Loucy (cell line): ENCODE measurements around the gene ACADL.

Source experiments
- H2AFZ ChIP-seq: fragments of 200-600 bp; sonication (generic); 2 replicates; pipeline ENCODE4 v1.6.0; 2016; ENCODE audit warnings: antibody characterized with exemption, mild to moderate bottlenecking, low read length, moderate library complexity
- H3F3A ChIP-seq: fragments of 200-600 bp; 2 replicates; pipeline ENCODE4 v1.6.0; 2016; ENCODE audit warnings: antibody characterized with exemption, low read depth, mild to moderate bottlenecking
- H3K27me3 ChIP-seq: fragments of 200-600 bp; sonication (generic); 2 replicates; pipeline ENCODE4 v1.6.1; 2014; ENCODE audit warnings: low read length, mild to moderate bottlenecking; ENCODE audit not compliant: insufficient read depth, poor library complexity, severe bottlenecking
- H3K36me3 ChIP-seq: fragments of 200-600 bp; sonication (generic); 2 replicates; pipeline ENCODE4 v1.6.1; 2016; ENCODE audit warnings: low read length; ENCODE audit not compliant: insufficient read depth
- H3K4me1 ChIP-seq: fragments of 200-600 bp; sonication (generic); 2 replicates; pipeline ENCODE4 v1.5.1; 2014; ENCODE audit warnings: low read length, mild to moderate bottlenecking; ENCODE audit not compliant: insufficient read depth, poor library complexity, severe bottlenecking
- H3K4me2 ChIP-seq: fragments of 200-600 bp; sonication (generic); 2 replicates; pipeline ENCODE4 v1.6.0; 2014; ENCODE audit warnings: antibody characterized with exemption, low read length, low read depth, mild to moderate bottlenecking; ENCODE audit not compliant: poor library complexity, severe bottlenecking
- H3K4me3 ChIP-seq: fragments of 200-600 bp; sonication (generic); 2 replicates; pipeline ENCODE4 v1.5.1; 2014; ENCODE audit warnings: low read length, mild to moderate bottlenecking, mixed read lengths; ENCODE audit not compliant: poor library complexity, severe bottlenecking
- H3K79me2 ChIP-seq: fragments of 200-600 bp; sonication (generic); 2 replicates; pipeline ENCODE4 v1.6.1; 2014; ENCODE audit warnings: low read length; ENCODE audit not compliant: insufficient read depth
- H3K9ac ChIP-seq: fragments of 200-600 bp; sonication (generic); 2 replicates; pipeline ENCODE4 v1.6.0; 2014; ENCODE audit warnings: mild to moderate bottlenecking, low read depth, low read length, moderate library complexity; ENCODE audit not compliant: poor library complexity, severe bottlenecking
- H3K9me2 ChIP-seq: fragments of 200-600 bp; sonication (generic); replicated peaks from 2 replicates; pipeline ENCODE4 v1.6.1; 2016; ENCODE audit warnings: low read depth, low read length, mixed read lengths
- H3K9me3 ChIP-seq: fragments of 200-600 bp; sonication (generic); 2 replicates; pipeline ENCODE4 v1.6.1; 2014; ENCODE audit warnings: mild to moderate bottlenecking, antibody characterized with exemption, low read length, low read depth; ENCODE audit not compliant: insufficient read depth
- H4K20me1 ChIP-seq: fragments of 200-600 bp; sonication (generic); 2 replicates; pipeline ENCODE4 v1.6.0; 2014; ENCODE audit warnings: antibody characterized with exemption, low read length, mild to moderate bottlenecking; ENCODE audit not compliant: insufficient read depth, poor library complexity, severe bottlenecking
- EZH2phosphoT487 ChIP-seq: fragments of 200-600 bp; IDR thresholded peaks from 2 replicates; pipeline ENCODE4 v1.6.1; 2018; ENCODE audit warnings: antibody characterized with exemption, mild to moderate bottlenecking, moderate library complexity, borderline replicate concordance
- TF ChIP-seq, protein P1 (sequence below): fragments of 200-600 bp; sonication (generic); conservative IDR thresholded peaks from 2 replicates; pipeline ENCODE4 v1.5.1; 2014; ENCODE audit warnings: mild to moderate bottlenecking, antibody characterized with exemption, low read length

The ACADL gene

DNA sequence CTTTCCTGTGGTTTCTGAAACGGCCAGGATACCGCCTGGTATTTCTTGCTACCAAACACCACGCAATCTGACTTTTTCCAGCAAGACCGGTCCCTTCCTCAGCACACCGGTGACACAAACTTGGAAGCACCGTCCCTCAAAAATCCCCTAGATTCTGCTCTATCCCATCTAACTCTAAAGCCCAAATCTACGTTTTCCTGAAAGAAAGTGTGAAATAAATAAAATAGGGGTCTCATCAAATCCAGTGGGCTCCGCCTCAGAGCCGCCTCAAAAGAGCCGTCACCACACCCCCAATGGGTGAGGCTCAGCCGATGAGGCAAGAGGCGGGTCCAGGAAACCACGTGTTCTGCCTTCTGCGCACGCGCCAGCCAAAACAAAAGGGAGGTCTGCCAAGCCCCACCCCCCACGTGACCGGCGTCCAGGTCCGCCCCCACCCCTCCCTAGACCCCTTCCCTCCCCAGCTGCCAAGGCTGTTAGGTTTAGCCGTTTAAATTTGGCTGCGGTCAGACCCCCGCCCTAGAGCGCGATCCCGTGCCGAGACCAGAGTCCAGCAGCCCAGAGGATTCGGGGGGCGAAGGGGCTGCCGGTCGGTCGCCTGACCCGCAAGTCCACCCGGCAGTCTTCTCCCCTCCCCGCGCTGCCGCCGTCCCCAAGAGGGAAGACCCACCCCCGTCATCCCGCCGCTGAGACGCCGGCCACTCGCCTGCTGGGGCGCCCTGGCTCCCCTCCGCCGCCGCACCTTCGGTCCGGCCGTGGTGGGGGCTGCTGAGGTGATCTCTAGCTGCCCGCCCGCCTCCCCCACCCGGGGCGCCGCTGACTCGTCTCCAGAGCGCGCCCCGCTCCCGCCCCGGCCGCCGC is 54.6 kb downstream of the ACADL start:
- Histone ChIP-seq H3F3A (no peaks in the 10 kb centered on the region), H2AFZ (peak overlapping the region; percentile 61), H3K9ac (peak overlapping the region; percentile 78), H3K4me2 (peak overlapping the region; percentile 72), H3K27me3 (no peaks in the 10 kb centered on the region), H3K79me2 (peaks cover 29% of the 10 kb centered on the region), H3K9me2 (no peaks in the 10 kb centered on the region), H3K36me3 (no peaks in the 10 kb centered on the region), H3K4me1 (peaks cover 7% of the 10 kb centered on the region), H4K20me1 (peaks cover 13% of the 10 kb centered on the region), H3K9me3 (no peaks in the 10 kb centered on the region), H3K4me3 (peak overlapping the region; percentile 84)
- no peak for TF ChIP-seq EZH2phosphoT487
- TF ChIP-seq, protein P1, sequence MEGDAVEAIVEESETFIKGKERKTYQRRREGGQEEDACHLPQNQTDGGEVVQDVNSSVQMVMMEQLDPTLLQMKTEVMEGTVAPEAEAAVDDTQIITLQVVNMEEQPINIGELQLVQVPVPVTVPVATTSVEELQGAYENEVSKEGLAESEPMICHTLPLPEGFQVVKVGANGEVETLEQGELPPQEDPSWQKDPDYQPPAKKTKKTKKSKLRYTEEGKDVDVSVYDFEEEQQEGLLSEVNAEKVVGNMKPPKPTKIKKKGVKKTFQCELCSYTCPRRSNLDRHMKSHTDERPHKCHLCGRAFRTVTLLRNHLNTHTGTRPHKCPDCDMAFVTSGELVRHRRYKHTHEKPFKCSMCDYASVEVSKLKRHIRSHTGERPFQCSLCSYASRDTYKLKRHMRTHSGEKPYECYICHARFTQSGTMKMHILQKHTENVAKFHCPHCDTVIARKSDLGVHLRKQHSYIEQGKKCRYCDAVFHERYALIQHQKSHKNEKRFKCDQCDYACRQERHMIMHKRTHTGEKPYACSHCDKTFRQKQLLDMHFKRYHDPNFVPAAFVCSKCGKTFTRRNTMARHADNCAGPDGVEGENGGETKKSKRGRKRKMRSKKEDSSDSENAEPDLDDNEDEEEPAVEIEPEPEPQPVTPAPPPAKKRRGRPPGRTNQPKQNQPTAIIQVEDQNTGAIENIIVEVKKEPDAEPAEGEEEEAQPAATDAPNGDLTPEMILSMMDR = no peak

DNA sequence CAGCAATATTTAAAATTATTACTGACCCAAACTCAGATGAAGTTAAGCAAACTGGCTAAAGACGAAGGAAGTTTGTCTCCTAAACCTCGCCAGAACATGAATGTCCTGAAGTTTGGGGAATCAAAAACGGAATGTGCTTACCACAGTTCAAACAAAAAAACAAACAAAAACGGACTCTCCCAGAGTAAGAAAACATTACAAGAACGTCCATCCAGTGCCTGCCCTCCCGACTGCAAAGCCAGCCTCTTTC is 55.1 kb downstream of the ACADL start:
- H3K9ac ChIP-seq = peak overlapping the region; percentile 78
- no peaks in the 10 kb centered on the region for H3K36me3 ChIP-seq
- peaks cover 31% of the 10 kb centered on the region for H3K79me2 ChIP-seq
- TF ChIP-seq, protein P1 = no peak
- TF ChIP-seq EZH2phosphoT487 = no peak
- peaks cover 7% of the 10 kb centered on the region for H3K4me1 ChIP-seq
- no peaks in the 10 kb centered on the region for H3K9me2 ChIP-seq
- H2AFZ ChIP-seq = peak overlapping the region; percentile 35
- H3K27me3 ChIP-seq = no peaks in the 10 kb centered on the region
- no peaks in the 10 kb centered on the region for H3F3A ChIP-seq
- peak overlapping the region; percentile 72 for H3K4me2 ChIP-seq
- H3K9me3 ChIP-seq = no peaks in the 10 kb centered on the region
- peaks cover 13% of the 10 kb centered on the region for H4K20me1 ChIP-seq
- peak overlapping the region; percentile 84 for H3K4me3 ChIP-seq

DNA sequence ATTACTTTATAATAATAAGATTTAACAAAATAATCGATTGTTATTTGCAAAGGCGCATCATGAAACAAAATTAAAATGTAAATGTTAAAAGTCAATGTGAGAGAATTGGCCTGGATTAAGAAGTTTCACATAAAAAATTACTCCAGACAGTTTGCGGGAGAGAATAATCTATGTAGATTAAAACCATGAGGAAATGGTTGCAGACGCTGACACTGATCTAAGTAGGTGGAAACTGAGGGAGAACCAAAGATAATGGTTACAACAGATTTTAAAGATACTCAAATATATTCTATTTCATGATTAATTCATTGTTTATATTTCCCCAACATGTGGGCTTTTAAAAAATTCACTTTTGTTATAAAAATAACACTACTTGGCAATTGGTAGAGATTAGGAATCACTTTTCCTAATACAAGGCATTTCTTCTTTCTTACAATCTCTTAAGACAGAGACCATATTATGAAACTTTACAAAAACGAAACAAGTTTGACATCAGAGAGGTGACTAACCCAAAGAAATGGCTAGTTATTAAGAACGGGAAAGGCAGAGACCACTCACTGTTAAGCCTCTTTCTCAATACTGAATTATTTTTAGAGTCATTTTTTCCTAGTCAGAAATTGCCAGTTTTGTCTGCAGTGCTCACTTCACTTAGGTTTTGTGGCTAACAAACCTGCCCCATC is 55.6 kb downstream of the ACADL start:
- H2AFZ ChIP-seq = peak overlapping the region; percentile 35; the same call in 1 of the 2 replicates
- H3K9me2 ChIP-seq = no peaks in the 10 kb centered on the region
- H3K27me3 ChIP-seq = no peaks in the 10 kb centered on the region
- H3K36me3 ChIP-seq = no peaks in the 10 kb centered on the region
- peak overlapping the region; percentile 84 for H3K4me3 ChIP-seq
- peak overlapping the region; percentile 72 for H3K4me2 ChIP-seq
- peak overlapping the region; percentile 78 for H3K9ac ChIP-seq
- TF ChIP-seq EZH2phosphoT487 = no peak
- TF ChIP-seq, protein P1 = no peak
- H3K9me3 ChIP-seq = no peaks in the 10 kb centered on the region
- peaks cover 7% of the 10 kb centered on the region for H3K4me1 ChIP-seq
- H3F3A ChIP-seq = no peaks in the 10 kb centered on the region
- peaks cover 31% of the 10 kb centered on the region for H3K79me2 ChIP-seq
- peaks cover 13% of the 10 kb centered on the region for H4K20me1 ChIP-seq
